B cell (primary cell): ENCODE measurements around the gene CASP1. TPM values are rescaled to one million over a fixed set of nuclear protein-coding genes. Genes with fewer than 3 reads are reported as not detected.

Experiments used
- ATAC-seq: fragments of 200-7000 bp; cut with Tn5 transposase; one replicate; pipeline ENCODE4 v1.10.0; 2021; ENCODE audit warnings: low read depth, mild to moderate bottlenecking, moderate number of reproducible peaks, moderate library complexity
- CTCF ChIA-PET: fragments of 350-600 bp; sonication (Branson Sonifier 250); formaldehyde crosslinking; loops from one replicate; lab custom pipeline; 2021; ENCODE audit warnings: antibody characterized with exemption, inconsistent platforms; lab: Charles Lee
- POLR2A ChIA-PET: fragments of 350-600 bp; sonication (Branson Sonifier 250); formaldehyde crosslinking; loops from one replicate; lab custom pipeline; 2021; ENCODE audit warnings: antibody characterized with exemption; lab: Charles Lee
- DNase-seq: peaks from one replicate; pipeline ENCODE4 v3.0.0; 2013
- H2AFZ ChIP-seq: 2 replicates; pipeline ENCODE4 v1.6.1; 2012; ENCODE audit warnings: mild to moderate bottlenecking, low read depth, low read length; ENCODE audit not compliant: insufficient read depth, poor library complexity, severe bottlenecking
- H3K27ac ChIP-seq, 2 donors: 1 replicate in 1 of 2; 2 replicates in 1 of 2; pipeline ENCODE4 v1.5.1; 2012 to 2013; ENCODE audit warnings: low read length in 2 of 2, mild to moderate bottlenecking in 2 of 2, moderate library complexity in 1 of 2
- H3K27me3 ChIP-seq, 4 experiments: fragments of 200-600 bp in 1 of 4; sonication (generic) in 1 of 4; replicated peaks in 1 of 4; 1 replicate in 2 of 4; 2 replicates in 2 of 4; pipeline versions ENCODE4 v1.6.1 to v1.7.0; 2013 to 2016; ENCODE audit warnings: low read length in 3 of 4, mild to moderate bottlenecking in 2 of 4, mixed read lengths in 1 of 4, moderate library complexity in 1 of 4; ENCODE audit not compliant: insufficient read depth in 4 of 4, control insufficient read depth in 3 of 4; ENCODE audit errors: control extremely low read depth in 1 of 4
- H3K36me3 ChIP-seq, 2 experiments: replicated peaks in 1 of 2; 1 replicate in 1 of 2; 2 replicates in 1 of 2; pipeline versions ENCODE4 v1.6.1 to v1.7.1; 2013; ENCODE audit warnings: low read length in 1 of 2; ENCODE audit not compliant: insufficient read depth in 2 of 2, control insufficient read depth in 1 of 2; ENCODE audit errors: control extremely low read depth in 1 of 2, extremely low read depth in 1 of 2
- H3K4me1 ChIP-seq, 2 donors: fragments of 200-600 bp in 1 of 2; sonication (generic) in 1 of 2; 1 replicate in 1 of 2; 2 replicates in 1 of 2; pipeline versions ENCODE4 v1.5.1 to v1.6.1; 2013 to 2017; ENCODE audit warnings: low read length in 2 of 2; ENCODE audit not compliant: control insufficient read depth in 2 of 2, insufficient read depth in 2 of 2
- H3K4me2 ChIP-seq: replicated peaks from 2 replicates; pipeline ENCODE3; 2012; ENCODE audit warnings: mild to moderate bottlenecking, low read depth, low read length; ENCODE audit not compliant: poor library complexity, severe bottlenecking
- H3K4me3 ChIP-seq, 5 experiments: fragments of 200-600 bp in 1 of 5; sonication (generic) in 1 of 5; 1 replicate in 3 of 5; 2 replicates in 2 of 5; pipeline versions ENCODE4 v1.5.1 to v1.7.0; 2011 to 2016; ENCODE audit warnings: low read length in 4 of 5, mild to moderate bottlenecking in 4 of 5, low read depth in 2 of 5, control low read depth in 1 of 5, moderate library complexity in 1 of 5; ENCODE audit not compliant: insufficient read depth in 1 of 5; ENCODE audit errors: control extremely low read depth in 1 of 5, extremely low read depth in 1 of 5
- H3K79me2 ChIP-seq: fragments of 200-600 bp; sonication (generic); one replicate; pipeline ENCODE4 v1.6.0; 2016; ENCODE audit warnings: low read length; ENCODE audit not compliant: control insufficient read depth, insufficient read depth
- H3K9ac ChIP-seq: fragments of 200-600 bp; sonication (generic); 2 replicates; pipeline ENCODE4 v1.6.1; 2017; ENCODE audit warnings: mild to moderate bottlenecking, low read length, moderate library complexity
- H3K9me3 ChIP-seq, 3 donors: one replicate each; pipeline versions ENCODE4 v1.6.1 to v1.7.1; 2013; ENCODE audit warnings: low read length in 2 of 3; ENCODE audit not compliant: control insufficient read depth in 2 of 3, insufficient read depth in 1 of 3; ENCODE audit errors: control extremely low read depth in 1 of 3
- H4K20me1 ChIP-seq: 2 replicates; pipeline ENCODE4 v1.6.0; 2012; ENCODE audit warnings: mild to moderate bottlenecking, low read length; ENCODE audit not compliant: insufficient read depth, control insufficient read depth, poor library complexity, severe bottlenecking
- H3K27ac Mint-ChIP-seq: one replicate; pipeline ENCODE4 v1.8.0; 2021; ENCODE audit warnings: mixed read lengths
- H3K27me3 Mint-ChIP-seq: one replicate; pipeline ENCODE4 v1.8.0; 2021; ENCODE audit warnings: mixed read lengths
- H3K4me1 Mint-ChIP-seq: one replicate; pipeline ENCODE4 v1.8.0; 2021; ENCODE audit warnings: mixed read lengths
- H3K4me3 Mint-ChIP-seq: one replicate; pipeline ENCODE4 v1.8.0; 2021; ENCODE audit warnings: mixed read lengths
- H3K9me3 Mint-ChIP-seq: one replicate; pipeline ENCODE4 v1.8.0; 2022; ENCODE audit warnings: mixed read lengths; ENCODE audit not compliant: insufficient read depth
- EZH2 ChIP-seq: IDR thresholded peaks from 2 replicates; pipeline ENCODE4 v1.6.1; 2012; ENCODE audit warnings: borderline replicate concordance, low read depth, mild to moderate bottlenecking, moderate library complexity, low read length; ENCODE audit not compliant: insufficient read depth, poor library complexity, severe bottlenecking
- WGBS: methylation state at CpG from one replicate; pipeline ENCODE4 v1.1.5; 2013; ENCODE audit warnings: missing lambda C conversion rate; ENCODE audit not compliant: insufficient coverage; 5-methylcytosine and 5-hydroxymethylcytosine counted together
- intact Hi-C: fragments of 100-400 bp; cut with micrococcal nuclease; formaldehyde crosslinking; loops from one replicate; pipeline ENCODE4 v1.10.0; 2022
- polyA plus RNA-seq: library from polyadenylated mRNA; depleted of rRNA; stranded (reverse); fragments of >200 nt; gene quantifications from 2 replicates; pipeline ENCODE4 v1.2.3, GENCODE V29; 2012
- total RNA-seq, 2 donors: library from RNA; stranded (reverse); fragments of 120-200 nt in 1 of 2; gene quantifications; 1 replicate in 1 of 2; 2 replicates in 1 of 2; pipeline versions ENCODE4 v1.2.3 to v1.2.4, GENCODE V29; 2013 to 2022
- TF ChIP-seq, protein P1 (sequence below): fragments of 200-600 bp; IDR thresholded peaks from one replicate; pipeline ENCODE4 v1.8.0; 2022; ENCODE audit warnings: antibody characterized with exemption, mild to moderate bottlenecking

CASP1 gene
- total and polyA plus RNA-seq, 2 donors (not counting 1 experiment from before 2014, with no cell fraction given), result 28.4 to 31.9 TPM

DNA sequence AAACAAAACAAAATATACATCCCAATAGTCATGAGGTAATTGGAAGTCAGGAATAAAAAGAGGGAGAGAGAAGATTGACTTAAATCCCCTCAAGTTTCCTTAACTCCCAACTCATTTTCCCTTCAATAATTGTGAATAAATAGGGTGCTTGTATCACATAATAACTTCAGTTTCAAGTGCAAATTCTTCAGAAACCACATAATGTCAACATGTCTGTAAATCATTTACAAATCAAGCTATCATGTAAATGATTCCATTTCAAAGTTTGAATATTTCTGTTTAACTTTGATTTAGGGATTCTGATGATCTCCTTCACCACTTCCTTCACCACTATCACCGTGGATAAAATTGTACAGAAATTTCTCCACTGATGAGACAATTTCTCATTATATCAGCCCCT lies 35.2 kb downstream of the CASP1 start:
- peaks cover 0 to 2% (median 0%) of the 10 kb centered on the region in 3 donors for H3K9me3 ChIP-seq
- intact Hi-C loops, result loop anchor here (1.0 to 2.0 kb wide), 2 partner anchors 53 to 390 kb away; no protein-coding TSS in a partner anchor
- no peaks in the 10 kb centered on the region for H4K20me1 ChIP-seq
- no peak overlapping the region for H2AFZ ChIP-seq
- H3K36me3 ChIP-seq, result no peaks in the 10 kb centered on the region
- H3K27ac Mint-ChIP-seq, result no peak overlapping the region
- no peaks in the 10 kb centered on the region for H3K27me3 ChIP-seq
- no peaks in the 10 kb centered on the region for H3K9me3 Mint-ChIP-seq
- no peaks in the 10 kb centered on the region for H3K27me3 Mint-ChIP-seq
- TF ChIP-seq EZH2, result no peak
- TF ChIP-seq, protein P1, sequence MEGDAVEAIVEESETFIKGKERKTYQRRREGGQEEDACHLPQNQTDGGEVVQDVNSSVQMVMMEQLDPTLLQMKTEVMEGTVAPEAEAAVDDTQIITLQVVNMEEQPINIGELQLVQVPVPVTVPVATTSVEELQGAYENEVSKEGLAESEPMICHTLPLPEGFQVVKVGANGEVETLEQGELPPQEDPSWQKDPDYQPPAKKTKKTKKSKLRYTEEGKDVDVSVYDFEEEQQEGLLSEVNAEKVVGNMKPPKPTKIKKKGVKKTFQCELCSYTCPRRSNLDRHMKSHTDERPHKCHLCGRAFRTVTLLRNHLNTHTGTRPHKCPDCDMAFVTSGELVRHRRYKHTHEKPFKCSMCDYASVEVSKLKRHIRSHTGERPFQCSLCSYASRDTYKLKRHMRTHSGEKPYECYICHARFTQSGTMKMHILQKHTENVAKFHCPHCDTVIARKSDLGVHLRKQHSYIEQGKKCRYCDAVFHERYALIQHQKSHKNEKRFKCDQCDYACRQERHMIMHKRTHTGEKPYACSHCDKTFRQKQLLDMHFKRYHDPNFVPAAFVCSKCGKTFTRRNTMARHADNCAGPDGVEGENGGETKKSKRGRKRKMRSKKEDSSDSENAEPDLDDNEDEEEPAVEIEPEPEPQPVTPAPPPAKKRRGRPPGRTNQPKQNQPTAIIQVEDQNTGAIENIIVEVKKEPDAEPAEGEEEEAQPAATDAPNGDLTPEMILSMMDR, result no peak
- H3K4me1 Mint-ChIP-seq, result peaks cover 5% of the 10 kb centered on the region
- no peaks in the 10 kb centered on the region for H3K4me1 ChIP-seq
- CTCF ChIA-PET, result interaction anchor here (1.3 kb wide), 1 partner anchor 391 kb away, joined by 3 read pairs; no protein-coding TSS in a partner anchor
- ATAC-seq, result no peak
- H3K4me2 ChIP-seq, result no peak overlapping the region
- H3K9ac ChIP-seq, result no peak overlapping the region
- H3K4me3 Mint-ChIP-seq, result no peak overlapping the region
- H3K4me3 ChIP-seq, result no peak overlapping the region
- H3K79me2 ChIP-seq, result no peaks in the 10 kb centered on the region
- no peak for DNase-seq
- H3K27ac ChIP-seq, result no peak overlapping the region
- POLR2A ChIA-PET, result no interaction called here
- whole genome bisulfite sequencing, result no CpG with 5 or more reads among the region's 1 CpG

- Histone ChIP-seq H2AFZ (no peak overlapping the region), H3K27me3 (no peaks in the 10 kb centered on the region), H3K79me2 (no peaks in the 10 kb centered on the region), H3K9ac (no peak overlapping the region), H3K27ac (no peak overlapping the region), H3K9me3 (peaks cover 0 to 3% (median 0%) of the 10 kb centered on the region in 3 donors), H3K36me3 (no peaks in the 10 kb centered on the region), H3K4me1 (no peaks in the 10 kb centered on the region), H4K20me1 (no peaks in the 10 kb centered on the region), H3K4me3 (no peak overlapping the region), H3K4me2 (no peak overlapping the region)
- TF ChIP-seq, protein P1, result no peak
- no peak for TF ChIP-seq EZH2
- WGBS, result 100% methylated on average over 1 of the region's 6 CpGs
- peaks cover 1% of the 10 kb centered on the region for H3K27me3 Mint-ChIP-seq
- no peak overlapping the region for H3K27ac Mint-ChIP-seq
- H3K4me3 Mint-ChIP-seq, result no peak overlapping the region
- ChIA-PET POLR2A (no interaction called here), CTCF (interaction anchor here (1.7 to 1.9 kb wide), 2 partner anchors 10 to 388 kb away, joined by 4 to 5 read pairs; no protein-coding TSS in a partner anchor)
- peaks cover 5% of the 10 kb centered on the region for H3K4me1 Mint-ChIP-seq
- no peaks in the 10 kb centered on the region for H3K9me3 Mint-ChIP-seq
- intact Hi-C loops, result no loop called here
- no peak for DNase-seq
- no peak for ATAC-seq
These were observed 37.7 kb downstream of the CASP1 start for GRCh38 chr11:104997288-104997687.
